Stimulated activated CD4-positive, alpha-beta T cell treated with anti-CD3 and anti-CD28 coated beads, Interleukin-2, amount 100 ng/mL, for 24 hours (primary cell): ENCODE measurements around the gene LYST.
"Not testable (repeated sequence)": the region's sequence is repeated elsewhere in the genome, so short reads cannot be mapped to it uniquely, and the experiment has no call there.

Experiments used
- DNase-seq, 2 donors: peaks; one replicate each; pipeline ENCODE4 v3.0.0-alpha.2; 2020

The LYST gene

DNA sequence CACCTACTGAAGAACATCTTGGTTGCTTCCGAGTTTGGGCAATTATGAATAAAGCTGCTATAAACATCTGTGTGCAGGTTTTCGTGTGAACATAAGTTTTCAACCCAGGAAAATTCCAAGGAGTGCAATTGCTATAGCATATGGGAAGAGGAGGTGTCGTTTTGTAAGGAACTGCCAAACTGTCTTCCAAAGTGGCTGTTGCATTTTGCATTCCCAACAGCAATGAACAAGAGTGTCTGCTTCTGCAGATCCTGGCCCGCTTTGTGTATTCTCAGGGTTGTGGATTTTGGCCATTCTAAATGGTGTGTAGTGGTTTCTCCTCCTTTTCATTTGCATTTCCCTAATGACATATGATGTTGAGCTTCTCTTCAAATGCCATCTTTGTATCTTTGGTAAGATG lies 240.9 kb downstream of the LYST start:
- no peak for DNase-seq

- DNase-seq = no peak
Measured at GRCh38 chr1:235625340-235625739, 241.4 kb downstream of the LYST start.

- no peak for DNase-seq
Measured at GRCh38 chr1:235624721-235625333, 241.9 kb downstream of the LYST start.

DNA sequence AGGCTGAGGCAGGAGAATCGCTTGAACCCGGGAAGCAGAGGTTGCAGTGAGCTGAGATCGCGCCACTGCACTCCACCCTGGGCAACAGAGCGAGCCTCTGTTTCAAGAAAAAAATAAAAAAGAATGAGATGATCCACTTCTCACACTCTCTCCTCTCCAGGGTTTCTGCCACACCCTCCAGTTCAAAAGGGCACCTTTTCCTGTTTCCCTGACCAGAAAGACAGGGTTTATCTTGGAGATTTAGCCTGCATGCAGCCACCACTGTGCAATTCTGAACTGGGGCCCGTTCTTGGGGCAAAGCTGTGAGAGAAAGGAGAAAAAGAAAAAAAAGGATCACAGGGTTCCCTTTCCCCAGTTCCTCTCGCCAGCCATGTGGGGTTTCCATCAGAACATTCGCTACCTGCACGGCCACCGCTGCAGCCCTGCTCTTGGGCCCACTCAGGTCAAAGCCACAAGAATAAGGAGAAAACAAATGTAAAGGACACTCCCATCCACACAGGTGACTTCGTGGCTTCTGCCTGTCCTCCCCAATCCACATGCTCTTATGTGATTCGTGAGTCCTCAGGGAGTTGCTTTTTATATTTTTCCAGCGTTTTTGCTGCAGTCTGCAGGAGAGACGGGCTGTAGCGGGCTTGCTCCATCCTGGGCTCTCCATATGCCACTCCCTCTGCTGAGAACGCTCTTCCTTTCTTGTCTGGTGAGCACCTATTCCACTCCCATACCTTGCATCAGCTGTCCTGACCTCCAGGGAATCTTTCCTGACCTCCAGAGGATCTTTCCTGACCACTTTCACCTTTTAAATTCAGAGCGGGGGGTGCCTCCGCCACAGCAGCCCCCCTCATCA lies 243.5 kb downstream of the LYST start:
- no peak for DNase-seq

GRCh38 chr1:235619149-235619548 lies 247.6 kb downstream of the LYST start:
- DNase-seq = not testable (repeated sequence)

DNA sequence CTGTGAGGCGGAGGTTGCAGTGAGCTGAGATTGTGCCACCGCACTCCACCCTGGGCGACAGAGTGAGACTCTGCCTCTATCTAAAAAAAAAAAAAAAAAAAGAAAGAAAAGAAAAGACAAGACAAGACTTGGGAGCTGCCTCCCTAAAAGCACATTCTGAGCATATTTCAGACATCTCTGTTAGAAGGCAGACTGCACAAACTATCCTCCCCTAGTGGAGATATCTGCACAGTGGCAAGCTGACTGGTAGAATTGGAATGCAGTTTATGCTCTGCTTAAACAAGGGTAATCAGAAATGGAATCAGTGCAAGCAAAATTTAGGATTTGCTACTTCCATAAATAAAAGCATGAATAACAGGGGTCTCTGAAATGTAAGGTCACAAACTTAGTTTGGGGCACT lies 248.9 kb downstream of the LYST start:
- no peak for DNase-seq

- DNase-seq = no peak
Measured at GRCh38 chr1:235617140-235617539, 249.6 kb downstream of the LYST start.

DNA sequence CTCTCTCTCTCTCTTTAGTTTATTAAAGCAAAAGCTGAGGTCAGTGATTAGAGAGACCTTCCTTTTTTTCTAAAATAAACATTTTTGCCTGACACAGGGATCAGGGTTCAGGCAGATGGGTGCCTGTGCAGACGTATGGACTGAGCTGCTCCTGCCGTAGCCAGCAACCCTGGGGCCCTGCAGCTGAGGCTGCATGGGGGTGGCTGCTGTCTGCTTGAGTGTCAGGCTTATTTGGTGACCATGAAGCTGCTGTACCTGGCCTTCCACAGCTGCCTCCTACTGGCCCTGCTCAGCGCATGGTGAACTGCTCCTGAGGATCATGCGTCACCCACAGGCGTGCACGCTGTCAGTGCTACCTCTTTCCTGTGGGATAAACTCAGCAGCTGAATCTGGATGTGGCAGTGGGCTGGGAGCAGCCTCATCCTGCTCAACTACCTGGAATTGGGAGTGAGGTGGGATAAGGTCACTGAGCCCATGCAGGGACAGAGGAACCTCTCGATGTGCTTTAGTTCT lies 252.2 kb downstream of the LYST start:
- DNase-seq = no peak

DNA sequence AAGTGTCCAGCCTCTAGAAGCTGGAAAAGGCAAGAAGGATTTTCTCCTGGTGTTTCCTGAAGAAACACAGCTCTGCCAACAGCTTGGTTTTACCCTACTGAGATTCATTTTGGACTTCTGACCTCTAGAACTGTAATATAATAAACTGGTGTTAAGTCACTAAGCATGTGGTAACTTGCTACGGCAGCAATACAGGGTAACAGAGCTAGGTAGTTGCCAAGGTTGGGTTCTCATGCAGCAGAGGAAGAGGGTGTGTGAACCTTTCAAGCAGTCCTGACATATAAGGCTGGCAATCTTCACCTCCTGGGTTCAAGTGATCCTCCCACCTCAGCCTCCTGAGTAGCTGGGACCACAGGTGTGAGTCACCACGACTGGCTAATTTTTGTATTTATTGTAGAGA lies 253.1 kb downstream of the LYST start:
- no peak for DNase-seq

GRCh38 chr1:235612761-235613160 lies 253.9 kb downstream of the LYST start:
- DNase-seq = no peak
